Neural cell (in vitro differentiated cells): ENCODE results near the gene RDM1.

ENCODE experiments used
- EP300 ChIP-seq: fragments of 450-650 bp; conservative IDR thresholded peaks from 2 replicates; pipeline ENCODE4 v1.6.1; 2014; ENCODE audit warnings: antibody characterized with exemption, mild to moderate bottlenecking, moderate library complexity; ENCODE audit not compliant: poor library complexity, severe bottlenecking
- EZH2 ChIP-seq: fragments of 200-600, 300-800 bp; shearing (Covaris generic), sonication (generic); IDR thresholded peaks from 2 replicates; pipeline ENCODE4 v1.6.1; 2014; ENCODE audit warnings: antibody characterized with exemption, low read length, borderline replicate concordance, mild to moderate bottlenecking; ENCODE audit not compliant: insufficient read depth, poor library complexity, severe bottlenecking
- TAF1 ChIP-seq: IDR thresholded peaks from 2 replicates; pipeline ENCODE4 v1.6.1; 2012; ENCODE audit warnings: low read depth
- TF ChIP-seq, protein P1 (sequence below): fragments of 450-650 bp; IDR thresholded peaks from 2 replicates; pipeline ENCODE4 v1.5.1; 2014; ENCODE audit warnings: antibody characterized with exemption, mild to moderate bottlenecking, moderate library complexity; ENCODE audit not compliant: poor library complexity, severe bottlenecking
- TF ChIP-seq, protein P2 (sequence below): IDR thresholded peaks from 2 replicates; pipeline ENCODE4 v1.6.1; 2012; ENCODE audit warnings: borderline replicate concordance

DNA sequence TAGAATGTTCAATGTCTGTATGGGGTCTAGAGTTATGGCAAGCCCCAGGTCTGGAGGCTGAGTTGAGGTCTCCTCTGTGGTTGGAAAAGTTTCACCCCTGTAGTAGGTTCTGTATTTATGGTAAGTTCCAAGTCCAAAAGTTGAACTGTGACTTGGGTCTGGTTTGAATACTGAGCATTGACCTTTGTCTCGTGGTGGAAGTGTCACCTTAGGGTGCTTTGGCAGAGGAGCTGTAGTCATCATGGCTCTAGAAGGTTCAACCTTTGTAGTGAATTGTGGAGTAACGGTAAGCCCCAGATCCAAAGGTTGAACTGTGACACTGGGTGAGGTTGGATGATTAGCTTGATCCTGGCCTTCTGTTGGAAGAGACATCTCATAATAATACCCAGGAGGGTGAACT lies 17.6 kb downstream of the RDM1 start:
- TF ChIP-seq, protein P1, sequence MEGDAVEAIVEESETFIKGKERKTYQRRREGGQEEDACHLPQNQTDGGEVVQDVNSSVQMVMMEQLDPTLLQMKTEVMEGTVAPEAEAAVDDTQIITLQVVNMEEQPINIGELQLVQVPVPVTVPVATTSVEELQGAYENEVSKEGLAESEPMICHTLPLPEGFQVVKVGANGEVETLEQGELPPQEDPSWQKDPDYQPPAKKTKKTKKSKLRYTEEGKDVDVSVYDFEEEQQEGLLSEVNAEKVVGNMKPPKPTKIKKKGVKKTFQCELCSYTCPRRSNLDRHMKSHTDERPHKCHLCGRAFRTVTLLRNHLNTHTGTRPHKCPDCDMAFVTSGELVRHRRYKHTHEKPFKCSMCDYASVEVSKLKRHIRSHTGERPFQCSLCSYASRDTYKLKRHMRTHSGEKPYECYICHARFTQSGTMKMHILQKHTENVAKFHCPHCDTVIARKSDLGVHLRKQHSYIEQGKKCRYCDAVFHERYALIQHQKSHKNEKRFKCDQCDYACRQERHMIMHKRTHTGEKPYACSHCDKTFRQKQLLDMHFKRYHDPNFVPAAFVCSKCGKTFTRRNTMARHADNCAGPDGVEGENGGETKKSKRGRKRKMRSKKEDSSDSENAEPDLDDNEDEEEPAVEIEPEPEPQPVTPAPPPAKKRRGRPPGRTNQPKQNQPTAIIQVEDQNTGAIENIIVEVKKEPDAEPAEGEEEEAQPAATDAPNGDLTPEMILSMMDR, result no peak
- TF ChIP-seq, protein P2, sequence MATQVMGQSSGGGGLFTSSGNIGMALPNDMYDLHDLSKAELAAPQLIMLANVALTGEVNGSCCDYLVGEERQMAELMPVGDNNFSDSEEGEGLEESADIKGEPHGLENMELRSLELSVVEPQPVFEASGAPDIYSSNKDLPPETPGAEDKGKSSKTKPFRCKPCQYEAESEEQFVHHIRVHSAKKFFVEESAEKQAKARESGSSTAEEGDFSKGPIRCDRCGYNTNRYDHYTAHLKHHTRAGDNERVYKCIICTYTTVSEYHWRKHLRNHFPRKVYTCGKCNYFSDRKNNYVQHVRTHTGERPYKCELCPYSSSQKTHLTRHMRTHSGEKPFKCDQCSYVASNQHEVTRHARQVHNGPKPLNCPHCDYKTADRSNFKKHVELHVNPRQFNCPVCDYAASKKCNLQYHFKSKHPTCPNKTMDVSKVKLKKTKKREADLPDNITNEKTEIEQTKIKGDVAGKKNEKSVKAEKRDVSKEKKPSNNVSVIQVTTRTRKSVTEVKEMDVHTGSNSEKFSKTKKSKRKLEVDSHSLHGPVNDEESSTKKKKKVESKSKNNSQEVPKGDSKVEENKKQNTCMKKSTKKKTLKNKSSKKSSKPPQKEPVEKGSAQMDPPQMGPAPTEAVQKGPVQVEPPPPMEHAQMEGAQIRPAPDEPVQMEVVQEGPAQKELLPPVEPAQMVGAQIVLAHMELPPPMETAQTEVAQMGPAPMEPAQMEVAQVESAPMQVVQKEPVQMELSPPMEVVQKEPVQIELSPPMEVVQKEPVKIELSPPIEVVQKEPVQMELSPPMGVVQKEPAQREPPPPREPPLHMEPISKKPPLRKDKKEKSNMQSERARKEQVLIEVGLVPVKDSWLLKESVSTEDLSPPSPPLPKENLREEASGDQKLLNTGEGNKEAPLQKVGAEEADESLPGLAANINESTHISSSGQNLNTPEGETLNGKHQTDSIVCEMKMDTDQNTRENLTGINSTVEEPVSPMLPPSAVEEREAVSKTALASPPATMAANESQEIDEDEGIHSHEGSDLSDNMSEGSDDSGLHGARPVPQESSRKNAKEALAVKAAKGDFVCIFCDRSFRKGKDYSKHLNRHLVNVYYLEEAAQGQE, result no peak
- TF ChIP-seq EP300, result no peak
- no peak for TF ChIP-seq TAF1
- TF ChIP-seq EZH2, result no peak
